HEK293 (cell line): ENCODE data around the gene UBXN11.

ENCODE experiments used
- CTCF ChIA-PET: fragments of 350-600 bp; formaldehyde crosslinking; extraction: SDS; loops from one replicate; lab custom pipeline; 2021; ENCODE audit warnings: antibody characterized with exemption; lab: Yijun Ruan, JAX
- POLR2A ChIA-PET: fragments of 300-600 bp; formaldehyde crosslinking; extraction: SDS; loops from one replicate; lab custom pipeline; 2020; ENCODE audit warnings: antibody characterized with exemption, inconsistent platforms; lab: Yijun Ruan, JAX
- H3K27ac ChIP-seq: fragments of 200-500 bp; sonication (Bioruptor generic); 2 replicates; pipeline ENCODE4 v1.5.1; 2014; ENCODE audit warnings: low read depth, low read length, control low read depth, inconsistent platforms; ENCODE audit errors: extremely low read depth
- H3K36me3 ChIP-seq, 2 experiments: fragments of 200-500 bp in 1 of 2; sonication (Bioruptor generic) in 1 of 2; 1 replicate in 1 of 2; 2 replicates in 1 of 2; pipeline ENCODE4 v1.5.1; 2014 to 2017; ENCODE audit warnings: inconsistent platforms in 2 of 2, low read length in 2 of 2; ENCODE audit not compliant: control insufficient read depth in 2 of 2, insufficient read depth in 1 of 2
- H3K4me1 ChIP-seq: fragments of 200-500 bp; sonication (Bioruptor generic); 2 replicates; pipeline ENCODE4 v1.5.1; 2014; ENCODE audit warnings: mild to moderate bottlenecking, low read length, inconsistent platforms; ENCODE audit not compliant: control insufficient read depth, insufficient read depth
- H3K4me3 ChIP-seq: 2 replicates; pipeline ENCODE4 v1.5.1; 2011; ENCODE audit warnings: low read depth, mild to moderate bottlenecking, control low read depth, low read length, moderate library complexity
- H3K9me3 ChIP-seq: fragments of 200-500 bp; sonication (Bioruptor generic); 2 replicates; pipeline ENCODE4 v1.5.1; 2014; ENCODE audit warnings: low read depth, low read length, inconsistent platforms; ENCODE audit not compliant: control insufficient read depth, insufficient read depth
- ELK4 ChIP-seq: IDR thresholded peaks from 2 replicates; pipeline ENCODE4 v1.6.1; 2011; ENCODE audit warnings: mild to moderate bottlenecking, low read depth, low read length, borderline replicate concordance
- GFI1B ChIP-seq: fragments of 450-650 bp; formaldehyde crosslinking; IDR thresholded peaks from 2 replicates; pipeline ENCODE4 v1.5.1; 2016; ENCODE audit warnings: missing biosample characterization, missing genetic modification characterization
- GLIS1 ChIP-seq: fragments of 450-650 bp; formaldehyde crosslinking; IDR thresholded peaks from 2 replicates; pipeline ENCODE4 v1.5.1; 2016; ENCODE audit warnings: missing biosample characterization, missing genetic modification characterization
- GLIS2 ChIP-seq: fragments of 450-650 bp; formaldehyde crosslinking; IDR thresholded peaks from 2 replicates; pipeline ENCODE4 v1.5.1; 2016; ENCODE audit warnings: missing biosample characterization, missing genetic modification characterization
- HOXA7 ChIP-seq: sonication (generic); formaldehyde crosslinking; IDR thresholded peaks from 2 replicates; pipeline ENCODE4 v1.8.1; 2022; ENCODE audit warnings: missing genetic modification reagents, borderline replicate concordance
- IKZF3 ChIP-seq: fragments of 450-650 bp; IDR thresholded peaks from 2 replicates; pipeline ENCODE4 v1.5.0; 2018; ENCODE audit warnings: missing biosample characterization, mild to moderate bottlenecking, missing genetic modification characterization, moderate library complexity
- KLF9 ChIP-seq: fragments of 450-650 bp; formaldehyde crosslinking; IDR thresholded peaks from 2 replicates; pipeline ENCODE4 v1.5.1; 2016; ENCODE audit warnings: missing biosample characterization, missing genetic modification characterization, low read depth
- MZF1 ChIP-seq: fragments of 450-650 bp; formaldehyde crosslinking; IDR thresholded peaks from 2 replicates; pipeline ENCODE4 v1.5.1; 2017; ENCODE audit warnings: missing biosample characterization, missing genetic modification characterization, borderline replicate concordance
- ZBTB20 ChIP-seq: fragments of 450-650 bp; formaldehyde crosslinking; IDR thresholded peaks from 2 replicates; pipeline ENCODE4 v1.5.1; 2016; ENCODE audit warnings: missing biosample characterization, missing genetic modification characterization
- ZIC2 ChIP-seq: fragments of 450-650 bp; formaldehyde crosslinking; IDR thresholded peaks from 2 replicates; pipeline ENCODE4 v1.5.1; 2016; ENCODE audit warnings: missing biosample characterization, missing genetic modification characterization
- ZNF10 ChIP-seq: fragments of 450-650 bp; formaldehyde crosslinking; IDR thresholded peaks from 2 replicates; pipeline ENCODE4 v1.5.1; 2017; ENCODE audit warnings: missing biosample characterization, missing genetic modification characterization
- ZNF175 ChIP-seq: fragments of 450-650 bp; formaldehyde crosslinking; IDR thresholded peaks from 2 replicates; pipeline ENCODE4 v1.5.1; 2016; ENCODE audit warnings: missing biosample characterization, missing genetic modification characterization
- ZNF211 ChIP-seq: fragments of 450-650 bp; formaldehyde crosslinking; IDR thresholded peaks from 2 replicates; pipeline ENCODE4 v1.5.1; 2016; ENCODE audit warnings: low read depth, missing biosample characterization, missing genetic modification characterization
- ZNF26 ChIP-seq: fragments of 450-650 bp; formaldehyde crosslinking; IDR thresholded peaks from 2 replicates; pipeline ENCODE4 v1.5.1; 2016; ENCODE audit warnings: missing biosample characterization, missing genetic modification characterization
- ZNF266 ChIP-seq: fragments of 450-650 bp; formaldehyde crosslinking; IDR thresholded peaks from 2 replicates; pipeline ENCODE4 v1.5.1; 2016; ENCODE audit warnings: missing biosample characterization, missing genetic modification characterization, low read depth
- ZNF354C ChIP-seq: fragments of 450-650 bp; formaldehyde crosslinking; IDR thresholded peaks from 2 replicates; pipeline ENCODE4 v1.5.1; 2016; ENCODE audit warnings: missing biosample characterization, missing genetic modification characterization, low read depth, borderline replicate concordance
- ZNF404 ChIP-seq: fragments of 450-650 bp; formaldehyde crosslinking; IDR thresholded peaks from 2 replicates; pipeline ENCODE4 v1.5.1; 2017; ENCODE audit warnings: missing biosample characterization, missing genetic modification characterization
- ZNF426 ChIP-seq: fragments of 450-650 bp; formaldehyde crosslinking; IDR thresholded peaks from 2 replicates; pipeline ENCODE4 v1.5.1; 2017; ENCODE audit warnings: missing biosample characterization, missing genetic modification characterization, mild to moderate bottlenecking, inconsistent platforms, moderate library complexity
- ZNF501 ChIP-seq: fragments of 450-650 bp; formaldehyde crosslinking; IDR thresholded peaks from 2 replicates; pipeline ENCODE4 v1.5.1; 2016; ENCODE audit warnings: missing biosample characterization, missing genetic modification characterization
- ZNF518A ChIP-seq: fragments of 450-650 bp; formaldehyde crosslinking; conservative IDR thresholded peaks from 2 replicates; pipeline ENCODE4 v1.5.1; 2016; ENCODE audit warnings: low read depth, missing biosample characterization, missing genetic modification characterization
- ZNF529 ChIP-seq: fragments of 450-650 bp; formaldehyde crosslinking; IDR thresholded peaks from 2 replicates; pipeline ENCODE4 v1.5.1; 2017; ENCODE audit warnings: missing genetic modification characterization, missing biosample characterization; ENCODE audit not compliant: insufficient replicate concordance
- ZNF558 ChIP-seq: fragments of 450-650 bp; formaldehyde crosslinking; IDR thresholded peaks from 2 replicates; pipeline ENCODE4 v1.5.1; 2016; ENCODE audit warnings: missing biosample characterization, missing genetic modification characterization
- ZNF561 ChIP-seq: fragments of 450-650 bp; IDR thresholded peaks from 2 replicates; pipeline ENCODE4 v1.5.1; 2018; ENCODE audit warnings: missing biosample characterization, missing genetic modification characterization, borderline replicate concordance
- ZNF645 ChIP-seq: fragments of 450-650 bp; formaldehyde crosslinking; IDR thresholded peaks from 2 replicates; pipeline ENCODE4; 2016; ENCODE audit warnings: missing biosample characterization, missing genetic modification characterization
- ZNF658 ChIP-seq: fragments of 450-650 bp; formaldehyde crosslinking; IDR thresholded peaks from 2 replicates; pipeline ENCODE4; 2016; ENCODE audit warnings: missing biosample characterization, missing genetic modification characterization
- ZNF704 ChIP-seq: fragments of 450-650 bp; formaldehyde crosslinking; IDR thresholded peaks from 2 replicates; pipeline ENCODE4 v1.5.1; 2016; ENCODE audit warnings: missing biosample characterization, missing genetic modification characterization
- ZNF776 ChIP-seq: fragments of 450-650 bp; formaldehyde crosslinking; IDR thresholded peaks from 2 replicates; pipeline ENCODE4 v1.5.0; 2017; ENCODE audit warnings: missing biosample characterization, missing genetic modification characterization, borderline replicate concordance
- ZNF792 ChIP-seq: fragments of 450-650 bp; formaldehyde crosslinking; IDR thresholded peaks from 2 replicates; pipeline ENCODE4 v1.5.1; 2016; ENCODE audit warnings: missing biosample characterization, missing genetic modification characterization

The UBXN11 gene

GRCh38 chr1:26234644-26235370 lies 71.6 kb downstream of the UBXN11 start:
- Histone ChIP-seq H3K4me1 (no peaks in the 10 kb centered on the region), H3K27ac (peak overlapping the region; percentile 61), H3K9me3 (no peaks in the 10 kb centered on the region), H3K4me3 (peak overlapping the region; percentile 60), H3K36me3 (peaks cover 0 to 2% of the 10 kb centered on the region in 2 experiments; a peak in 1 of 3 replicates)
- ChIA-PET CTCF (interaction anchor here (0.5 to 2.4 kb wide), 31 partner anchors 9 to 1074 kb away, joined by 3 to 32 read pairs (median 5); partner anchors contain the start of genes C1orf232, CATSPER4, ZNF593 and ZNF593OS), POLR2A (interaction anchor here (0.6 to 2.1 kb wide), 11 partner anchors 12 to 197 kb away, joined by 3 to 23 read pairs (median 4); partner anchors contain the start of genes CATSPER4, DHDDS, PDIK1L and ZNF593)
- TF ChIP-seq ZNF658 (tag by site-specific recombination), result no peak
- no peak for TF ChIP-seq ELK4
- no peak for TF ChIP-seq ZNF645 (tag by site-specific recombination)
- no peak for TF ChIP-seq GFI1B
- TF ChIP-seq ZNF266 (tag by site-specific recombination), result no peak
- no peak for TF ChIP-seq ZNF354C (tag by site-specific recombination)
- no peak for TF ChIP-seq ZNF561 (tag by site-specific recombination)
- TF ChIP-seq IKZF3 (tag by site-specific recombination), result no peak
- peak; percentile 27; the same call in 1 of the 2 replicates for TF ChIP-seq MZF1
- 0 out of 2 replicates have a peak, but pooled peaks have one; percentile 47 for TF ChIP-seq ZNF10 (tag by site-specific recombination)
- no peak for TF ChIP-seq ZNF26 (tag by site-specific recombination)
- no peak for TF ChIP-seq ZNF704 (tag by site-specific recombination)
- TF ChIP-seq KLF9 (tag by site-specific recombination), result no peak
- no peak for TF ChIP-seq ZNF426 (tag by site-specific recombination)
- no peak for TF ChIP-seq ZNF529 (tag by site-specific recombination)
- TF ChIP-seq GLIS2 (tag by site-specific recombination), result no peak
- TF ChIP-seq ZNF518A (tag by site-specific recombination), result no peak
- TF ChIP-seq ZNF558 (tag by site-specific recombination), result no peak
- no peak for TF ChIP-seq ZNF776 (tag by site-specific recombination)
- 0 out of 2 replicates have a peak, but pooled peaks have one; percentile 24 for TF ChIP-seq ZNF792 (tag by site-specific recombination)
- TF ChIP-seq ZNF211 (tag by site-specific recombination), result no peak
- TF ChIP-seq ZBTB20 (tag by site-specific recombination), result 0 out of 2 replicates have a peak, but pooled peaks have one; percentile 19
- TF ChIP-seq GLIS1 (tag by site-specific recombination), result no peak
- no peak for TF ChIP-seq ZIC2 (tag by site-specific recombination)
- TF ChIP-seq ZNF404 (tag by site-specific recombination), result no peak
- TF ChIP-seq ZNF501 (tag by site-specific recombination), result no peak
- TF ChIP-seq ZNF175, result no peak
- no peak for TF ChIP-seq HOXA7 (CRISPR knock-in tag)
